Suprapubic skin (tissue), 4 donors: Measurements from ENCODE around the gene FAM118A. TPM values are rescaled to one million over a fixed set of nuclear protein-coding genes. Genes with fewer than 3 reads are reported as not detected.
A peak's percentile ranks its signal among the peaks of the same experiment; 100 is the strongest.

Source experiments
- DNase-seq, 2 donors: peaks; one replicate each; pipeline ENCODE4 v3.0.0-alpha.2; 2019; ENCODE audit warnings: low spot score in 2 of 2
- H3K27ac ChIP-seq: fragments of 200-600 bp; sonication (generic); one replicate; pipeline ENCODE4 v1.5.1; 2019
- H3K27me3 ChIP-seq: fragments of 200-600 bp; sonication (generic); one replicate; pipeline ENCODE4 v1.5.1; 2019
- H3K36me3 ChIP-seq: fragments of 200-600 bp; sonication (generic); one replicate; pipeline ENCODE4 v1.5.1; 2019
- H3K4me1 ChIP-seq: fragments of 200-600 bp; sonication (generic); one replicate; pipeline ENCODE4 v1.5.1; 2019
- H3K4me3 ChIP-seq: fragments of 200-600 bp; sonication (generic); one replicate; pipeline ENCODE4 v1.5.1; 2019; ENCODE audit warnings: mild to moderate bottlenecking
- H3K9me3 ChIP-seq: fragments of 200-600 bp; sonication (generic); one replicate; pipeline ENCODE4 v1.5.1; 2019
- EP300 ChIP-seq: sonication (generic); formaldehyde crosslinking; IDR thresholded peaks from one replicate; pipeline ENCODE4 v1.6.1; 2017; ENCODE audit warnings: antibody characterized with exemption
- POLR2A ChIP-seq, 2 donors: fragments of 450-650 bp; IDR thresholded peaks; one replicate each; pipeline ENCODE4 v1.6.1; 2017; ENCODE audit warnings: antibody characterized with exemption in 2 of 2, mild to moderate bottlenecking in 2 of 2, moderate library complexity in 2 of 2
- POLR2AphosphoS5 ChIP-seq, 3 donors: sonication (generic); formaldehyde crosslinking; IDR thresholded peaks; one replicate each; pipeline ENCODE4 v1.6.1; 2017; ENCODE audit warnings: antibody characterized with exemption in 3 of 3
- WGBS: methylation state at CpG from one replicate; pipeline ENCODE4 v1.1.5; 2018; 5-methylcytosine and 5-hydroxymethylcytosine counted together
- total RNA-seq, 4 donors: library from RNA; depleted of rRNA; stranded (reverse); fragments of >200 nt; gene quantifications; one replicate each; pipeline ENCODE4 v1.1.0, GENCODE V29; 2016
- TF ChIP-seq, protein P1 (sequence below), 2 donors: fragments of 200-600 bp in 1 of 2; fragments of 450-650 bp in 1 of 2; sonication (generic) in 1 of 2; IDR thresholded peaks; one replicate each; pipeline ENCODE4 v1.5.1; 2016 to 2019; ENCODE audit warnings: antibody characterized with exemption in 2 of 2, mild to moderate bottlenecking in 1 of 2, moderate library complexity in 1 of 2

Gene FAM118A
- total RNA-seq, 4 donors from 2014 or later, result 22.7 to 65.8 (median 37.2) TPM

GRCh38 chr22:45278125-45278524, 31.6 kb upstream of the FAM118A start:
- WGBS, result 87% methylated on average over 7 of the region's 9 CpGs
- H3K27ac ChIP-seq, result no peak overlapping the region
- TF ChIP-seq POLR2A (IDR thresholded peaks at IDR 0.05) (no peak), POLR2AphosphoS5 (IDR thresholded peaks at IDR 0.05) (no peak), EP300 (no peak)
- TF ChIP-seq, protein P1, sequence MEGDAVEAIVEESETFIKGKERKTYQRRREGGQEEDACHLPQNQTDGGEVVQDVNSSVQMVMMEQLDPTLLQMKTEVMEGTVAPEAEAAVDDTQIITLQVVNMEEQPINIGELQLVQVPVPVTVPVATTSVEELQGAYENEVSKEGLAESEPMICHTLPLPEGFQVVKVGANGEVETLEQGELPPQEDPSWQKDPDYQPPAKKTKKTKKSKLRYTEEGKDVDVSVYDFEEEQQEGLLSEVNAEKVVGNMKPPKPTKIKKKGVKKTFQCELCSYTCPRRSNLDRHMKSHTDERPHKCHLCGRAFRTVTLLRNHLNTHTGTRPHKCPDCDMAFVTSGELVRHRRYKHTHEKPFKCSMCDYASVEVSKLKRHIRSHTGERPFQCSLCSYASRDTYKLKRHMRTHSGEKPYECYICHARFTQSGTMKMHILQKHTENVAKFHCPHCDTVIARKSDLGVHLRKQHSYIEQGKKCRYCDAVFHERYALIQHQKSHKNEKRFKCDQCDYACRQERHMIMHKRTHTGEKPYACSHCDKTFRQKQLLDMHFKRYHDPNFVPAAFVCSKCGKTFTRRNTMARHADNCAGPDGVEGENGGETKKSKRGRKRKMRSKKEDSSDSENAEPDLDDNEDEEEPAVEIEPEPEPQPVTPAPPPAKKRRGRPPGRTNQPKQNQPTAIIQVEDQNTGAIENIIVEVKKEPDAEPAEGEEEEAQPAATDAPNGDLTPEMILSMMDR (IDR thresholded peaks at IDR 0.05), result no peak
- no peaks in the 10 kb centered on the region for H3K9me3 ChIP-seq
- H3K4me1 ChIP-seq, result peaks cover 15% of the 10 kb centered on the region
- DNase-seq, result no peak
- H3K4me3 ChIP-seq, result no peak overlapping the region
- H3K27me3 ChIP-seq, result no peaks in the 10 kb centered on the region
- H3K36me3 ChIP-seq, result no peaks in the 10 kb centered on the region

GRCh38 chr22:45280587-45280980, 29.1 kb upstream of the FAM118A start:
- H3K4me1 ChIP-seq, result peaks cover 27% of the 10 kb centered on the region
- WGBS, result 64% methylated on average over 3 of the region's 3 CpGs
- no peaks in the 10 kb centered on the region for H3K27me3 ChIP-seq
- H3K4me3 ChIP-seq, result no peak overlapping the region
- peak overlapping the region; percentile 48 for H3K27ac ChIP-seq
- TF ChIP-seq POLR2A (IDR thresholded peaks at IDR 0.05), result no peak
- no peak for DNase-seq
- no peaks in the 10 kb centered on the region for H3K9me3 ChIP-seq
- H3K36me3 ChIP-seq, result no peaks in the 10 kb centered on the region

GRCh38 chr22:45281010-45281409, 28.7 kb upstream of the FAM118A start:
- no peaks in the 10 kb centered on the region for H3K9me3 ChIP-seq
- no peak overlapping the region for H3K4me3 ChIP-seq
- H3K27me3 ChIP-seq, result no peaks in the 10 kb centered on the region
- DNase-seq, result no peak
- H3K4me1 ChIP-seq, result peaks cover 27% of the 10 kb centered on the region
- no peaks in the 10 kb centered on the region for H3K36me3 ChIP-seq
- TF ChIP-seq, protein P1 (IDR thresholded peaks at IDR 0.05), result no peak
- TF ChIP-seq POLR2AphosphoS5 (IDR thresholded peaks at IDR 0.05) (no peak), POLR2A (IDR thresholded peaks at IDR 0.05) (no peak), EP300 (no peak)
- H3K27ac ChIP-seq, result no peak overlapping the region
- WGBS, result 76% methylated on average over 3 of the region's 3 CpGs

GRCh38 chr22:45284705-45285262, 24.9 kb upstream of the FAM118A start, which contains the start of gene UPK3A:
Gene UPK3A, plus strand, starts transcription at chr22:45284949. Its CDS starts 65 bp downstream, at chr22:45285014.
- H3K27ac ChIP-seq, result no peak within 1 kb of the TSS
- peaks cover 16% of the 10 kb centered on the region for H3K4me1 ChIP-seq
- WGBS, result 34% methylated on average over 9 of the region's 46 CpGs
- no peaks in the 10 kb centered on the region for H3K27me3 ChIP-seq
- TF ChIP-seq POLR2AphosphoS5 (IDR thresholded peaks at IDR 0.05), result no peak
- no peak for TF ChIP-seq EP300
- TF ChIP-seq, protein P1 (IDR thresholded peaks at IDR 0.05), result no peak
- no peaks in the 10 kb centered on the region for H3K36me3 ChIP-seq
- H3K4me3 ChIP-seq, result peak within 1 kb of the TSS; percentile 29
- no peaks in the 10 kb centered on the region for H3K9me3 ChIP-seq
- no peak for DNase-seq

DNA sequence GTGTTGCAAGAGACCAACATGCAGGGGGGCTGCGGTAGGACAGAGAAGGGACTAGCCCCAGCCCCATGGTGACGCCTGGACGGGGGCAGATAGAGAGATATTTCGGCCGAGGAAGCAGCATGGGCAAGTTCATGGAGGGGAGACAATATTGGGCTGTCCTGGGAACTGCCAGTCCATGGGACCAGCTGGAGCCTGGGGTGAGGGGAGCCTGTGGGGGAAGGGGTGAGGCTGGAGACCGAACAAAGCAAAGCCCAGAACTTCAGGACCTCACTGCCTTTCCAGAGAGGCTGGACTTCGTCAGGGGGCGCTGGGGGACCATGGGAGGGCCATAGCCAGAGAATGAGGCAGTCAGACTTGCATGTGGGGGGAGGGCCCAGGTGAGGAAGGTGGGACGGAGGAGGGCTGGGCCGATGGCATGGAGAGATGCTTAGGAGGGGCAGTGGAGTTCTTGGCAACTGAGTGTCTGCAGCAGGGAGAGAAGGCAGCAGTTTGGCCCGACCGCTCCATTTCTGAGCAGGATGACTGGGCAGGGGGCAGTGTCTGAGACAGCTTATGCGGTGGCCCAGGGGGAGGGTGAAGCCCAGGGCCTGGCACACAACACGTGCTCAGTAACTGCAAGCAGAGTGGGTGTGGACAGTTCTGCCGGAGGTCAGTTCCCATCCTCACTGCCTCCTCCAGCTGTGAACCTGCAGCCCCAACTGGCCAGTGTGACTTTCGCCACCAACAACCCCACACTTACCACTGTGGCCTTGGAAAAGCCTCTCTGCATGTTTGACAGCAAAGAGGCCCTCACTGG, 24.3 kb upstream of the FAM118A start:
- 66% methylated on average over 15 of the region's 16 CpGs for WGBS
- H3K27ac ChIP-seq, result no peak overlapping the region

More for the DNA sequence above, 24.3 kb upstream of the FAM118A start:
- DNase-seq, result no peak
- peak overlapping the region; percentile 29 for H3K4me3 ChIP-seq
- no peaks in the 10 kb centered on the region for H3K27me3 ChIP-seq
- H3K4me1 ChIP-seq, result peaks cover 21% of the 10 kb centered on the region
- no peaks in the 10 kb centered on the region for H3K9me3 ChIP-seq
- no peaks in the 10 kb centered on the region for H3K36me3 ChIP-seq
- no peak for TF ChIP-seq POLR2A (IDR thresholded peaks at IDR 0.05)
- TF ChIP-seq, protein P1 (IDR thresholded peaks at IDR 0.05), result no peak
- TF ChIP-seq POLR2AphosphoS5 (IDR thresholded peaks at IDR 0.05), result no peak
- no peak for TF ChIP-seq EP300
